ENCODE data around the gene INAFM1. TPM values are rescaled to one million over a fixed set of nuclear protein-coding genes. Genes with fewer than 3 reads are reported as not detected.
"Not testable (repeated sequence)": the region's sequence is repeated elsewhere in the genome, so short reads cannot be mapped to it uniquely, and the experiment has no call there.

INAFM1 gene
- total and polyA plus RNA-seq, 2 donors = 2.9 to 11.1 TPM

- Histone ChIP-seq H3K4me3 (ENCODE audit: low read length in 2 of 2) (no peak overlapping the region), H3K36me3 (ENCODE audit: control insufficient read depth in 2 of 2, insufficient read depth in 2 of 2, low read length in 1 of 2) (no peaks in the 10 kb centered on the region), H3K4me1 (ENCODE audit: control insufficient read depth in 2 of 2, insufficient read depth in 2 of 2, low read length in 2 of 2) (peaks cover 16 to 56% of the 10 kb centered on the region in 2 donors), H3K9me3 (ENCODE audit: control insufficient read depth in 2 of 2, insufficient read depth in 1 of 2, low read length in 1 of 2) (peaks cover 0 to 9% of the 10 kb centered on the region in 2 donors), H3K27me3 (ENCODE audit: control insufficient read depth in 2 of 2, insufficient read depth in 1 of 2, low read length in 1 of 2) (peaks cover 29 to 87% of the 10 kb centered on the region in 2 donors), H3K27ac (ENCODE audit: low read depth in 1 of 2, low read length in 1 of 2) (no peak overlapping the region)
- no peak for DNase-seq (ENCODE audit: low read depth in 6 of 9, low spot score in 9 of 9)
- 62% methylated on average over 6 of the region's 6 CpGs for WGBS
These were observed 34.1 kb upstream of the INAFM1 start for GRCh38 chr19:47240556-47240955.

- H3K27me3 ChIP-seq (ENCODE audit: control insufficient read depth in 2 of 2, insufficient read depth in 1 of 2, low read length in 1 of 2) = peaks cover 29 to 81% of the 10 kb centered on the region in 2 donors
- H3K9me3 ChIP-seq (ENCODE audit: control insufficient read depth in 2 of 2, insufficient read depth in 1 of 2, low read length in 1 of 2) = peaks cover 0 to 9% of the 10 kb centered on the region in 2 donors
- DNase-seq (ENCODE audit: low read depth in 6 of 9, low spot score in 9 of 9) = peak in 3 of 9 donors; percentile 65 to 84 (median 72)
- 11% methylated on average over 27 of the region's 27 CpGs for WGBS
- no peak overlapping the region for H3K4me3 ChIP-seq (ENCODE audit: low read length in 2 of 2)
- H3K27ac ChIP-seq (ENCODE audit: low read depth in 1 of 2, low read length in 1 of 2) = no peak overlapping the region
- H3K36me3 ChIP-seq (ENCODE audit: control insufficient read depth in 2 of 2, insufficient read depth in 2 of 2, low read length in 1 of 2) = no peaks in the 10 kb centered on the region
- peaks cover 16 to 56% of the 10 kb centered on the region in 2 donors for H3K4me1 ChIP-seq (ENCODE audit: control insufficient read depth in 2 of 2, insufficient read depth in 2 of 2, low read length in 2 of 2)
These were observed 33.4 kb upstream of the INAFM1 start for GRCh38 chr19:47240996-47241918.

GRCh38 chr19:47241919-47242577, 32.6 kb upstream of the INAFM1 start:
- H3K4me1 ChIP-seq (ENCODE audit: control insufficient read depth in 2 of 2, insufficient read depth in 2 of 2, low read length in 2 of 2) = peaks cover 16 to 56% of the 10 kb centered on the region in 2 donors
- H3K4me3 ChIP-seq (ENCODE audit: low read length in 2 of 2) = no peak overlapping the region
- peaks cover 29 to 74% of the 10 kb centered on the region in 2 donors for H3K27me3 ChIP-seq (ENCODE audit: control insufficient read depth in 2 of 2, insufficient read depth in 1 of 2, low read length in 1 of 2)
- WGBS = 88% methylated on average over 7 of the region's 7 CpGs
- peaks cover 0 to 9% of the 10 kb centered on the region in 2 donors for H3K9me3 ChIP-seq (ENCODE audit: control insufficient read depth in 2 of 2, insufficient read depth in 1 of 2, low read length in 1 of 2)
- H3K27ac ChIP-seq (ENCODE audit: low read depth in 1 of 2, low read length in 1 of 2) = no peak overlapping the region
- H3K36me3 ChIP-seq (ENCODE audit: control insufficient read depth in 2 of 2, insufficient read depth in 2 of 2, low read length in 1 of 2) = no peaks in the 10 kb centered on the region
- DNase-seq (ENCODE audit: low read depth in 6 of 9, low spot score in 9 of 9) = peak in 1 of 9 donors; percentile 18

GRCh38 chr19:47243364-47243775, 31.3 kb upstream of the INAFM1 start:
- Histone ChIP-seq H3K27ac (ENCODE audit: low read depth in 1 of 2, low read length in 1 of 2) (no peak overlapping the region), H3K4me1 (ENCODE audit: control insufficient read depth in 2 of 2, insufficient read depth in 2 of 2, low read length in 2 of 2) (peaks cover 16 to 56% of the 10 kb centered on the region in 2 donors)

GRCh38 chr19:47243776-47244547, 30.7 kb upstream of the INAFM1 start:
- peak overlapping the region in 1 of 2 donors; percentile 30 for H3K27ac ChIP-seq (ENCODE audit: low read depth in 1 of 2, low read length in 1 of 2)
- H3K36me3 ChIP-seq (ENCODE audit: control insufficient read depth in 2 of 2, insufficient read depth in 2 of 2, low read length in 1 of 2) = no peaks in the 10 kb centered on the region
- H3K4me3 ChIP-seq (ENCODE audit: low read length in 2 of 2) = peak overlapping the region; percentile 4 to 26
- 3% methylated on average over 46 of the region's 46 CpGs for WGBS
- peaks cover 14 to 53% of the 10 kb centered on the region in 2 donors for H3K4me1 ChIP-seq (ENCODE audit: control insufficient read depth in 2 of 2, insufficient read depth in 2 of 2, low read length in 2 of 2)
- H3K9me3 ChIP-seq (ENCODE audit: control insufficient read depth in 2 of 2, insufficient read depth in 1 of 2, low read length in 1 of 2) = peaks cover 0 to 5% of the 10 kb centered on the region in 2 donors
- DNase-seq (ENCODE audit: low read depth in 6 of 9, low spot score in 9 of 9) = peak in 5 of 9 donors; percentile 71 to 90 (median 80)
- H3K27me3 ChIP-seq (ENCODE audit: control insufficient read depth in 2 of 2, insufficient read depth in 1 of 2, low read length in 1 of 2) = peaks cover 23 to 55% of the 10 kb centered on the region in 2 donors

More at GRCh38 chr19:47243364-47243775, 31.3 kb upstream of the INAFM1 start:
- Histone ChIP-seq H3K9me3 (ENCODE audit: control insufficient read depth in 2 of 2, insufficient read depth in 1 of 2, low read length in 1 of 2) (peaks cover 0 to 9% of the 10 kb centered on the region in 2 donors), H3K4me3 (ENCODE audit: low read length in 2 of 2) (peak overlapping the region in 1 of 2 donors; percentile 20), H3K27me3 (ENCODE audit: control insufficient read depth in 2 of 2, insufficient read depth in 1 of 2, low read length in 1 of 2) (peaks cover 29 to 61% of the 10 kb centered on the region in 2 donors), H3K36me3 (ENCODE audit: control insufficient read depth in 2 of 2, insufficient read depth in 2 of 2, low read length in 1 of 2) (no peaks in the 10 kb centered on the region)
- 21% methylated on average over 9 of the region's 9 CpGs for WGBS
- no peak for DNase-seq (ENCODE audit: low read depth in 6 of 9, low spot score in 9 of 9)

- Histone ChIP-seq H3K9me3 (ENCODE audit: control insufficient read depth in 2 of 2, insufficient read depth in 1 of 2, low read length in 1 of 2) (peaks cover 0 to 5% of the 10 kb centered on the region in 2 donors), H3K4me1 (ENCODE audit: control insufficient read depth in 2 of 2, insufficient read depth in 2 of 2, low read length in 2 of 2) (peaks cover 9 to 23% of the 10 kb centered on the region in 2 donors), H3K4me3 (ENCODE audit: low read length in 2 of 2) (no peak overlapping the region), H3K27ac (ENCODE audit: low read depth in 1 of 2, low read length in 1 of 2) (no peak overlapping the region), H3K36me3 (ENCODE audit: control insufficient read depth in 2 of 2, insufficient read depth in 2 of 2, low read length in 1 of 2) (no peaks in the 10 kb centered on the region), H3K27me3 (ENCODE audit: control insufficient read depth in 2 of 2, insufficient read depth in 1 of 2, low read length in 1 of 2) (peaks cover 3 to 24% of the 10 kb centered on the region in 2 donors)
- peak in 2 of 9 donors; percentile 75 to 81 for DNase-seq (ENCODE audit: low read depth in 6 of 9, low spot score in 9 of 9)
- WGBS = 39% methylated on average over 25 of the region's 25 CpGs
These were observed 27.2 kb upstream of the INAFM1 start for GRCh38 chr19:47247308-47247990.

GRCh38 chr19:47253016-47253415, 21.7 kb upstream of the INAFM1 start:
- H3K4me3 ChIP-seq (ENCODE audit: low read length in 2 of 2); H3K36me3 ChIP-seq (ENCODE audit: control insufficient read depth in 2 of 2, insufficient read depth in 2 of 2, low read length in 1 of 2); DNase-seq (ENCODE audit: low read depth in 6 of 9, low spot score in 9 of 9); H3K9me3 ChIP-seq (ENCODE audit: control insufficient read depth in 2 of 2, insufficient read depth in 1 of 2, low read length in 1 of 2); H3K27ac ChIP-seq (ENCODE audit: low read depth in 1 of 2, low read length in 1 of 2); H3K27me3 ChIP-seq (ENCODE audit: control insufficient read depth in 2 of 2, insufficient read depth in 1 of 2, low read length in 1 of 2): not testable (repeated sequence)
- peaks cover 6 to 14% of the 10 kb centered on the region in 2 donors for H3K4me1 ChIP-seq (ENCODE audit: control insufficient read depth in 2 of 2, insufficient read depth in 2 of 2, low read length in 2 of 2)
- WGBS = 90% methylated on average over 8 of the region's 8 CpGs

- peaks cover 0 to 4% of the 10 kb centered on the region in 2 donors for H3K9me3 ChIP-seq (ENCODE audit: control insufficient read depth in 2 of 2, insufficient read depth in 1 of 2, low read length in 1 of 2)
- H3K27ac ChIP-seq (ENCODE audit: low read depth in 1 of 2, low read length in 1 of 2) = no peak overlapping the region
- peaks cover 10 to 18% of the 10 kb centered on the region in 2 donors for H3K4me1 ChIP-seq (ENCODE audit: control insufficient read depth in 2 of 2, insufficient read depth in 2 of 2, low read length in 2 of 2)
- H3K4me3 ChIP-seq (ENCODE audit: low read length in 2 of 2) = no peak overlapping the region
- 94% methylated on average over 3 of the region's 3 CpGs for WGBS
- H3K27me3 ChIP-seq (ENCODE audit: control insufficient read depth in 2 of 2, insufficient read depth in 1 of 2, low read length in 1 of 2) = peaks cover 0 to 4% of the 10 kb centered on the region in 2 donors
- peaks cover 3 to 4% of the 10 kb centered on the region in 2 donors for H3K36me3 ChIP-seq (ENCODE audit: control insufficient read depth in 2 of 2, insufficient read depth in 2 of 2, low read length in 1 of 2)
- DNase-seq (ENCODE audit: low read depth in 6 of 9, low spot score in 9 of 9) = no peak
These were observed 21.2 kb upstream of the INAFM1 start for GRCh38 chr19:47253467-47253881.

Measured in thymus (tissue), 11 donors.